Suprapubic skin (tissue), 4 donors: ENCODE results near the gene ASGR1. TPM values are rescaled to one million over a fixed set of nuclear protein-coding genes. Genes with fewer than 3 reads are reported as not detected.

Experiments used
- DNase-seq, 2 donors: peaks; one replicate each; pipeline ENCODE4 v3.0.0-alpha.2; 2019; ENCODE audit warnings: low spot score in 2 of 2
- H3K27ac ChIP-seq: fragments of 200-600 bp; sonication (generic); one replicate; pipeline ENCODE4 v1.5.1; 2019
- H3K27me3 ChIP-seq: fragments of 200-600 bp; sonication (generic); one replicate; pipeline ENCODE4 v1.5.1; 2019
- H3K36me3 ChIP-seq: fragments of 200-600 bp; sonication (generic); one replicate; pipeline ENCODE4 v1.5.1; 2019
- H3K4me1 ChIP-seq: fragments of 200-600 bp; sonication (generic); one replicate; pipeline ENCODE4 v1.5.1; 2019
- H3K4me3 ChIP-seq: fragments of 200-600 bp; sonication (generic); one replicate; pipeline ENCODE4 v1.5.1; 2019; ENCODE audit warnings: mild to moderate bottlenecking
- H3K9me3 ChIP-seq: fragments of 200-600 bp; sonication (generic); one replicate; pipeline ENCODE4 v1.5.1; 2019
- EP300 ChIP-seq: sonication (generic); formaldehyde crosslinking; IDR thresholded peaks from one replicate; pipeline ENCODE4 v1.6.1; 2017; ENCODE audit warnings: antibody characterized with exemption
- POLR2A ChIP-seq, 2 donors: fragments of 450-650 bp; IDR thresholded peaks; one replicate each; pipeline ENCODE4 v1.6.1; 2017; ENCODE audit warnings: antibody characterized with exemption in 2 of 2, mild to moderate bottlenecking in 2 of 2, moderate library complexity in 2 of 2
- POLR2AphosphoS5 ChIP-seq, 3 donors: sonication (generic); formaldehyde crosslinking; IDR thresholded peaks; one replicate each; pipeline ENCODE4 v1.6.1; 2017; ENCODE audit warnings: antibody characterized with exemption in 3 of 3
- WGBS: methylation state at CpG from one replicate; pipeline ENCODE4 v1.1.5; 2018; 5-methylcytosine and 5-hydroxymethylcytosine counted together
- total RNA-seq, 4 donors: library from RNA; depleted of rRNA; stranded (reverse); fragments of >200 nt; gene quantifications; one replicate each; pipeline ENCODE4 v1.1.0, GENCODE V29; 2016
- TF ChIP-seq, protein P1 (sequence below), 2 donors: fragments of 200-600 bp in 1 of 2; fragments of 450-650 bp in 1 of 2; sonication (generic) in 1 of 2; IDR thresholded peaks; one replicate each; pipeline ENCODE4 v1.5.1; 2016 to 2019; ENCODE audit warnings: antibody characterized with exemption in 2 of 2, mild to moderate bottlenecking in 1 of 2, moderate library complexity in 1 of 2

The ASGR1 gene
- total RNA-seq, 4 donors from 2014 or later = 1.3 to 2.3 (median 2.0) TPM

DNA sequence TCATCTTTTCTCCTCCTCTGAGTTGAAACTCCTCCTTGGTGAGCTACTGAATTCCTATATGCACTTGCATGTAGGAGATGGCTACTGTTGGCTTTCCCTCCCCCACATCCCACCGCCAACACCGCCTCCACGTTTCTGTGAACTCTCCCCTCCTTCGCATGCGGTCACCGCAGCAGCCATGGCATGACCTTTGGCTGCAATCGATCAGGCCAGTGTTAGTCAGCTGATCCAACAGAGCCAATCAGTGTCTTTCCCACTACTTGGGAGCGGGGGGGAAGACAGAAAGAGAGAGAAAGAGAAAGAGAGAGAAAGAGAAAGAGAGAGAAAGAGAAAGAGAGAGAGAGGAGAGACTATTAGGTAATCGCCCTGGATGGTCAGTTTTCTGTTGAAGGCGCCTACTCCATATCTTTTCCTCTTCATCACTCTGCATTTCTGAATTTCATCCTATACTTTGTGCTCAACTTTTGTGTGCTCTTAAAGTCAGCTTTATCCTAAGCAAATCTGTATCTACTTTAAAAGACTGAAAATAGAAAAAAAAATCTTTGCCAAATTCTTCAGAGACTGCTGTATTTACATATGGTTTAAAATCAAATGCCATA lies 22.7 kb downstream of the ASGR1 start:
- H3K36me3 ChIP-seq = no peaks in the 10 kb centered on the region
- H3K4me1 ChIP-seq = no peaks in the 10 kb centered on the region
- DNase-seq = no peak
- no peaks in the 10 kb centered on the region for H3K9me3 ChIP-seq
- WGBS = 74% methylated on average over 10 of the region's 10 CpGs
- H3K27ac ChIP-seq = no peak overlapping the region
- TF ChIP-seq EP300 = no peak
- no peak for TF ChIP-seq POLR2A (IDR thresholded peaks at IDR 0.05)
- peaks cover 27% of the 10 kb centered on the region for H3K27me3 ChIP-seq
- no peak overlapping the region for H3K4me3 ChIP-seq

- WGBS = 51% methylated on average over 3 of the region's 3 CpGs
- Histone ChIP-seq H3K27me3 (peaks cover under 1% of the 10 kb centered on the region), H3K4me1 (peaks cover 1% of the 10 kb centered on the region), H3K4me3 (no peak overlapping the region), H3K27ac (peak overlapping the region; percentile 2), H3K9me3 (no peaks in the 10 kb centered on the region), H3K36me3 (no peaks in the 10 kb centered on the region)
- no peak for DNase-seq
- TF ChIP-seq, protein P1, sequence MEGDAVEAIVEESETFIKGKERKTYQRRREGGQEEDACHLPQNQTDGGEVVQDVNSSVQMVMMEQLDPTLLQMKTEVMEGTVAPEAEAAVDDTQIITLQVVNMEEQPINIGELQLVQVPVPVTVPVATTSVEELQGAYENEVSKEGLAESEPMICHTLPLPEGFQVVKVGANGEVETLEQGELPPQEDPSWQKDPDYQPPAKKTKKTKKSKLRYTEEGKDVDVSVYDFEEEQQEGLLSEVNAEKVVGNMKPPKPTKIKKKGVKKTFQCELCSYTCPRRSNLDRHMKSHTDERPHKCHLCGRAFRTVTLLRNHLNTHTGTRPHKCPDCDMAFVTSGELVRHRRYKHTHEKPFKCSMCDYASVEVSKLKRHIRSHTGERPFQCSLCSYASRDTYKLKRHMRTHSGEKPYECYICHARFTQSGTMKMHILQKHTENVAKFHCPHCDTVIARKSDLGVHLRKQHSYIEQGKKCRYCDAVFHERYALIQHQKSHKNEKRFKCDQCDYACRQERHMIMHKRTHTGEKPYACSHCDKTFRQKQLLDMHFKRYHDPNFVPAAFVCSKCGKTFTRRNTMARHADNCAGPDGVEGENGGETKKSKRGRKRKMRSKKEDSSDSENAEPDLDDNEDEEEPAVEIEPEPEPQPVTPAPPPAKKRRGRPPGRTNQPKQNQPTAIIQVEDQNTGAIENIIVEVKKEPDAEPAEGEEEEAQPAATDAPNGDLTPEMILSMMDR (IDR thresholded peaks at IDR 0.05) = no peak
- TF ChIP-seq POLR2A (IDR thresholded peaks at IDR 0.05) = no peak
- TF ChIP-seq EP300 = no peak
- no peak for TF ChIP-seq POLR2AphosphoS5 (IDR thresholded peaks at IDR 0.05)
Observed at GRCh38 chr17:7147772-7148171, 31.4 kb downstream of the ASGR1 start.

DNA sequence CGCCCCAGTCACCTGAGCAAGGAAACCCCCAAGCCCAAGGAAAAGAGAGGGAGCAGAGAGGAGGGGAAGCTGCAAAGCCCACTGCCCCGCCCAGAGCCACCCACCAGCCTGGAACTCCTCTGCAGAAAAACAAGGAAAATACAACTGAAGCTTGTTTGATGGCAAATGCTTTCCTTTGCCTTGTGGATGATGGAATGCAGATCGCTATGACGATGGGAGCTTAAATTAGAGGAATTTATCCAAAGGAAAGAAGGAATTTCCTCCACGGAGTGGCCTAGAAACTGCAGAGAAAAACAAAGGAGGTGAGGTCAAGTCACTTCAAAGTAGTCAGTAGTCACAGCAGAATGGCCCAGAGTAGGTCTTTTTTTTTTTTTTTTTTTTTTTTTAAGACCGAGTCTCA lies 33.1 kb downstream of the ASGR1 start:
- Histone ChIP-seq H3K27me3 (peaks cover 4% of the 10 kb centered on the region), H3K36me3 (no peaks in the 10 kb centered on the region), H3K4me1 (peaks cover 11% of the 10 kb centered on the region), H3K27ac (no peak overlapping the region), H3K4me3 (no peak overlapping the region), H3K9me3 (no peaks in the 10 kb centered on the region)
- no peak for DNase-seq
- TF ChIP-seq, protein P1 (IDR thresholded peaks at IDR 0.05) = no peak
- TF ChIP-seq POLR2A (IDR thresholded peaks at IDR 0.05) (no peak), EP300 (no peak), POLR2AphosphoS5 (IDR thresholded peaks at IDR 0.05) (no peak)
- WGBS = 56% methylated on average over 6 of the region's 6 CpGs

DNA sequence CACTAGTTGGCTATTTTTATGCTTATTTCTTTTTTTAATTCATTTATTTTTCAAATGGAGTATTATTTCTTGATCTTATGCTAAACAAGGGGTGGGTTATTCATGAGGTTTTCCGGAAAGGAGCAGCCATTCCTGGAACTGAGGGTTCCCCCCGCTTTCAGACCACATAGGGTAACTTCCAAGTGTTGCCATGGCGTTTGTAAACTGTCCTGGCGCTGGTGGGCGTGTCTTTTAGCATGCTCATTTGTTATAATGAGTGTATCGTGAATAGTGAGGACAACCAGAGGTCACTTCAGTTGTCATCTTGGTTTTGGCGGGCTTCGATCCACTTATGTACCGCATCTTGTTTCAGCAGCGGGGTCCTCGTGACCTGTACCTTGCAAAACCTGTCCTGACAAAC lies 35.0 kb downstream of the ASGR1 start:
- TF ChIP-seq POLR2AphosphoS5 (IDR thresholded peaks at IDR 0.05) (no peak), EP300 (no peak), POLR2A (IDR thresholded peaks at IDR 0.05) (no peak)
- TF ChIP-seq, protein P1 (IDR thresholded peaks at IDR 0.05) = no peak
- H3K27ac ChIP-seq = no peak overlapping the region
- 78% methylated on average over 11 of the region's 11 CpGs for WGBS
- H3K27me3 ChIP-seq = peaks cover 4% of the 10 kb centered on the region
- H3K36me3 ChIP-seq = no peaks in the 10 kb centered on the region
- no peaks in the 10 kb centered on the region for H3K9me3 ChIP-seq
- peaks cover 26% of the 10 kb centered on the region for H3K4me1 ChIP-seq
- H3K4me3 ChIP-seq = no peak overlapping the region
- no peak for DNase-seq

- Histone ChIP-seq H3K9me3 (no peaks in the 10 kb centered on the region), H3K4me3 (no peak overlapping the region), H3K4me1 (peaks cover 34% of the 10 kb centered on the region), H3K27me3 (peaks cover 16% of the 10 kb centered on the region), H3K27ac (peak overlapping the region; percentile 51), H3K36me3 (no peaks in the 10 kb centered on the region)
- 56% methylated on average over 10 of the region's 10 CpGs for WGBS
- TF ChIP-seq EP300 (no peak), POLR2AphosphoS5 (IDR thresholded peaks at IDR 0.05) (no peak), POLR2A (IDR thresholded peaks at IDR 0.05) (no peak)
- TF ChIP-seq, protein P1 (IDR thresholded peaks at IDR 0.05) = no peak
- DNase-seq = no peak
Observed at GRCh38 chr17:7141824-7142223, 37.3 kb downstream of the ASGR1 start.

GRCh38 chr17:7139400-7139799 lies 39.8 kb downstream of the ASGR1 start:
- 64% methylated on average over 10 of the region's 10 CpGs for WGBS
- Histone ChIP-seq H3K36me3 (no peaks in the 10 kb centered on the region), H3K27me3 (peaks cover 17% of the 10 kb centered on the region), H3K4me3 (no peak overlapping the region), H3K27ac (peak overlapping the region; percentile 67), H3K9me3 (no peaks in the 10 kb centered on the region), H3K4me1 (peaks cover 45% of the 10 kb centered on the region)
- no peak for TF ChIP-seq POLR2AphosphoS5 (IDR thresholded peaks at IDR 0.05)
- TF ChIP-seq EP300 = no peak
- TF ChIP-seq, protein P1 (IDR thresholded peaks at IDR 0.05) = no peak
- no peak for TF ChIP-seq POLR2A (IDR thresholded peaks at IDR 0.05)
- no peak for DNase-seq
